Transverse colon (tissue), 4 donors: ENCODE measurements around the gene TMEM147.

Experiments used
- EP300 ChIP-seq: sonication (generic); formaldehyde crosslinking; IDR thresholded peaks from one replicate; pipeline ENCODE4 v1.6.1; 2017; ENCODE audit warnings: antibody characterized with exemption, low read depth
- POLR2A ChIP-seq: fragments of 450-650 bp; IDR thresholded peaks from one replicate; pipeline ENCODE4 v1.6.1; 2016; ENCODE audit warnings: antibody characterized with exemption, mild to moderate bottlenecking, moderate library complexity
- POLR2AphosphoS5 ChIP-seq, 3 donors: sonication (generic); formaldehyde crosslinking; IDR thresholded peaks; one replicate each; pipeline ENCODE4 v1.6.1; 2016; ENCODE audit warnings: antibody characterized with exemption in 3 of 3
- TF ChIP-seq, protein P1 (sequence below), 5 experiments: fragments of 200-600 bp in 3 of 5; fragments of 450-650 bp in 2 of 5; sonication (generic) in 3 of 5; IDR thresholded peaks; 1 replicate in 2 of 5; 2 replicates in 3 of 5; pipeline ENCODE4 v1.5.1; 2016 to 2017; ENCODE audit warnings: antibody characterized with exemption in 5 of 5, inconsistent platforms in 3 of 5, mild to moderate bottlenecking in 2 of 5, moderate library complexity in 1 of 5

DNA sequence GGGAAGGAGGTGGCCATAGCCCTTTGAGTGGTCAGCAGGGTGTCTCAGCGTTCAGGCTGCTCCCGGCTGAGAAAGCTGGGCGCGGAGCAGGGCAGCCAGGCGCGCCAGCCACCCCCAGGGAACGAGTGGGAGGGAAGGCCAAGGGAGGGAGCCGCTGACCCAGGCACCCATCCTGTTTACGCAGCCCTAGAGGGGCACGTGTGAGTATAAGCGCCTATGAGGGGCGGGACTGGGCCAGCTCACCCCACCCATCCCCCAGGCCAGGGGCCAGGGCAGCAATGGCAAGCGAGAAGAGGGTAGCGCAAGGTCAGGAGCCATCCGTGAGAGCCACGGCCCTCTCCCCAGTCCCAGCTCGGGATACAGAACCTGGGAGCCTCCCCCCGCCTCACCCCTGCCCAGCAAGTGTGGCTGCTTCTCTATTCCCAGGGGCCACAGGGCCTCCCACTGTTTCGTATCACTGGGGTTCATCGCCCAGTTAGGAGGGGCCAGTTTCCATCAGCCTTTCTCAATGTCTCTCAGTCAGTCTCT is 31.1 kb upstream of the TMEM147 start:
- TF ChIP-seq, protein P1, sequence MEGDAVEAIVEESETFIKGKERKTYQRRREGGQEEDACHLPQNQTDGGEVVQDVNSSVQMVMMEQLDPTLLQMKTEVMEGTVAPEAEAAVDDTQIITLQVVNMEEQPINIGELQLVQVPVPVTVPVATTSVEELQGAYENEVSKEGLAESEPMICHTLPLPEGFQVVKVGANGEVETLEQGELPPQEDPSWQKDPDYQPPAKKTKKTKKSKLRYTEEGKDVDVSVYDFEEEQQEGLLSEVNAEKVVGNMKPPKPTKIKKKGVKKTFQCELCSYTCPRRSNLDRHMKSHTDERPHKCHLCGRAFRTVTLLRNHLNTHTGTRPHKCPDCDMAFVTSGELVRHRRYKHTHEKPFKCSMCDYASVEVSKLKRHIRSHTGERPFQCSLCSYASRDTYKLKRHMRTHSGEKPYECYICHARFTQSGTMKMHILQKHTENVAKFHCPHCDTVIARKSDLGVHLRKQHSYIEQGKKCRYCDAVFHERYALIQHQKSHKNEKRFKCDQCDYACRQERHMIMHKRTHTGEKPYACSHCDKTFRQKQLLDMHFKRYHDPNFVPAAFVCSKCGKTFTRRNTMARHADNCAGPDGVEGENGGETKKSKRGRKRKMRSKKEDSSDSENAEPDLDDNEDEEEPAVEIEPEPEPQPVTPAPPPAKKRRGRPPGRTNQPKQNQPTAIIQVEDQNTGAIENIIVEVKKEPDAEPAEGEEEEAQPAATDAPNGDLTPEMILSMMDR (IDR thresholded peaks at IDR 0.05), result no peak
- TF ChIP-seq EP300 (no peak), POLR2A (no peak), POLR2AphosphoS5 (IDR thresholded peaks at IDR 0.05) (no peak)
